WERI-Rb-1 (cell line): ENCODE results near the gene SAMD4A.

Source experiments
- DNase-seq: peaks from one replicate; pipeline ENCODE4 v3.0.0-alpha.2; 2020
- H3K27ac ChIP-seq: fragments of 250-450 bp; sonication (Bioruptor Pico); 2 replicates; pipeline ENCODE4 v1.5.1; 2020; ENCODE audit warnings: mild to moderate bottlenecking, moderate library complexity
- H3K27me3 ChIP-seq: fragments of 250-450 bp; sonication (Bioruptor Pico); 2 replicates; pipeline ENCODE4 v1.5.1; 2021; ENCODE audit warnings: mild to moderate bottlenecking, low read depth, moderate library complexity; ENCODE audit not compliant: insufficient read depth, severe bottlenecking
- H3K36me3 ChIP-seq: fragments of 250-450 bp; sonication (Bioruptor Pico); 2 replicates; pipeline ENCODE4 v1.5.1; 2020; ENCODE audit warnings: mild to moderate bottlenecking, moderate library complexity
- H3K4me3 ChIP-seq: 2 replicates; pipeline ENCODE4 v1.5.1; 2011; ENCODE audit warnings: low read depth, mild to moderate bottlenecking, control low read depth, low read length
- H3K9me3 ChIP-seq: fragments of 250-450 bp; sonication (Bioruptor Pico); 2 replicates; pipeline ENCODE4 v1.5.1; 2021; ENCODE audit warnings: mild to moderate bottlenecking, moderate library complexity; ENCODE audit not compliant: severe bottlenecking
- CTCF ChIP-seq: IDR thresholded peaks from 2 replicates; pipeline ENCODE4 v1.5.1; 2011; ENCODE audit warnings: low read depth, mild to moderate bottlenecking, control low read depth, inconsistent platforms, low read length

Gene SAMD4A

DNA sequence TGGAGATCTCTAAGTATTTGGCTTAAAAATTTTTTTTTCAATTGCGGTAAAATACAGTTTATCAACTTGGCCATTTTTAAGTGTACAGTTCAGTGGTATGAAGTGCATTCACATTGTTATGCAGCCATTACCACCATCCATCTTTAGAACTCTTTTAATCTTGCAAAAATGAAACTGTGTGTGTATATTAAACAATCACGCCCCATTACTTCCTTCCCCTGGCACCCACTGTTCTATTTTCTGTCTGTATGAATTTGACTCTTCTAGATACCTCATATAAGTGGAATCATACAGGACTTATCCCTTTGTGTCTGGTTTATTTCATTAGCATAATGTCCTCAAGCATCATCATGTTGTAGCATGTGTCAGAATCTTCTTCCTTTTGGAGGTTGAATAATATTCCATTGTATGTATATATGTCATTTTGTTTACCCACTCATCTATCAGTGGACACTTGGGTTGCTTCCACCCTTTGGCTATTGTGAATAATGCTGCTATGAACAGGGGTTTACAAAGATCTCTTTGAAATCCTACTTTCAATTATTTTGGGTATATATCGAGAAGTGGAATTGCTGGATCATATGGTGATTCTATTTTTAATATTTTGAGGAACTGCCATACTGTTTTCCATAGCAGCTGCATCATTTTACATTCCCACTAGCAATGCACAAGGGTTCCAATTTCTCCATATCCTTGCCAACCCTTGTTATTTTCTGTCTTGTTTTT lies 62.9 kb downstream of the SAMD4A start:
- no peaks in the 10 kb centered on the region for H3K27me3 ChIP-seq
- no peak for DNase-seq
- no peaks in the 10 kb centered on the region; the same call in 1 of the 2 replicates for H3K36me3 ChIP-seq
- no peak overlapping the region for H3K27ac ChIP-seq
- no peak for TF ChIP-seq CTCF
- no peaks in the 10 kb centered on the region for H3K9me3 ChIP-seq
- H3K4me3 ChIP-seq = no peak overlapping the region

DNA sequence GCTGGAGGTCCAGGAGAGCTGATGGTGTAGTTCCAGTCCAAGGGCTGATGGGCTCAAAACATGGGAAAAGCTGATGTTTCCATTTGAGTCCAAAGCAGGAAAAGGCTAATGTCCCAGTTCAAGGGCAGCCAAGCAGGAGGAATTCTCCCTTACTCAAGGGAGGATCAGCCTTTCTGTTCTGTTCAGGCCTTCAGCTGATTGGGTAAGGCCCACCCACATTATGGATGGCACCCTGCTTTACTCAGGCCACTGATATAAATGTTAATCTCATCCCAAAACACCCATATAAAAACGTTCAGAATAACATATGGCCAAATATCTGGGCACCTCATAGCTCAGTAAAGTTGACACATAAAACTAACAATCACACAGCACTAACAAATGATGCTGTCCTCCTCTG lies 64.1 kb downstream of the SAMD4A start:
- no peaks in the 10 kb centered on the region for H3K27me3 ChIP-seq
- no peak overlapping the region for H3K4me3 ChIP-seq
- TF ChIP-seq CTCF = no peak
- DNase-seq = no peak
- no peaks in the 10 kb centered on the region; the same call in 1 of the 2 replicates for H3K36me3 ChIP-seq
- H3K27ac ChIP-seq = no peak overlapping the region
- no peaks in the 10 kb centered on the region for H3K9me3 ChIP-seq

DNA sequence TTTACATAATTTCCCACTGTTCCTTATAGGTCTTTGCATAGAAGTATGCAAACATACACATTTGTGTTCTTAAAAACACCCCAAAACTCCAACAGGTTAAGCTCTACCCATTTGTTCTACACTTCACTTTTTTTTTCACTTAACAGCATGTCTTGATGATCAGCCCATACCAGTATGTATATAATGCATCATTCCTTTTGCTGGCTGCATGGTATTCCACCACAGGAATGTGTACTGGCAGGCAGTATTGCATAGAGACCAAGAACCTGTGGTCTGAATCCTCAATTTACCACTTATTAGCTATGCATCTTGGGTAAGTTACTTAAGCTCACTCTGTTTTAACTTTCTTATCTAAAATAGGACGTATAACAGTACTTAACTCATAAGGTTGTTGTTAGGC lies 65.5 kb downstream of the SAMD4A start:
- Histone ChIP-seq H3K27ac (no peak overlapping the region), H3K4me3 (no peak overlapping the region), H3K27me3 (no peaks in the 10 kb centered on the region), H3K36me3 (no peaks in the 10 kb centered on the region; the same call in 1 of the 2 replicates), H3K9me3 (no peaks in the 10 kb centered on the region)
- DNase-seq = no peak
- no peak for TF ChIP-seq CTCF

DNA sequence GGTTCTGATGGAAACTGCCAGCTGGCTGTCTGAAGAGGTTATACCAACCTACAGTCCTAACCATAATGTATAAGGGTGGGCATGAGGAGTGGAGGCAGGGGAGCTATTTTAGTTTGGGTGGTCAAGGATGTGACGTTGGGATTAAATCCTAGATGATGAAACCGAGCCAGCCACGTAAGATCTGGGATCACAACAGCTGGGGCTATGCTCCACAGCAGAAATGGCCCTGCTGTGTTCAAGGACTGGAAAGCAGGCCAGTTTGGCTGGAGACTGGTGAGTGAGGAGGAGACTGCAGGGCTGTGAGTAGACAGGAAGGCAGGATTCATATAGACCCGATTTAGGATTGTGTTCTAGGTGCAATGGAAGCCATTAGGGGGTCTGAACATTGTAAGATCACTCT lies 66.1 kb downstream of the SAMD4A start:
- no peak overlapping the region for H3K4me3 ChIP-seq
- no peak for TF ChIP-seq CTCF
- no peaks in the 10 kb centered on the region for H3K27me3 ChIP-seq
- H3K27ac ChIP-seq = no peak overlapping the region
- DNase-seq = no peak
- no peaks in the 10 kb centered on the region for H3K9me3 ChIP-seq
- no peaks in the 10 kb centered on the region; the same call in 1 of the 2 replicates for H3K36me3 ChIP-seq

GRCh38 chr14:54637270-54638134 lies 70.6 kb downstream of the SAMD4A start:
- H3K4me3 ChIP-seq = no peak overlapping the region
- H3K27ac ChIP-seq = peak overlapping the region; percentile 39
- H3K36me3 ChIP-seq = no peaks in the 10 kb centered on the region; the same call in 1 of the 2 replicates
- no peaks in the 10 kb centered on the region for H3K9me3 ChIP-seq
- TF ChIP-seq CTCF = no peak
- no peak for DNase-seq
- no peaks in the 10 kb centered on the region for H3K27me3 ChIP-seq
